Dedifferentiated amniotic fluid mesenchymal stem cell (primary cell): Measurements from ENCODE around the gene DNAJB1.

Experiments used
- DNase-seq: peaks from one replicate; pipeline ENCODE4 v3.0.0-alpha.2; 2016; ENCODE audit errors: extremely low spot score

The DNAJB1 gene

DNA sequence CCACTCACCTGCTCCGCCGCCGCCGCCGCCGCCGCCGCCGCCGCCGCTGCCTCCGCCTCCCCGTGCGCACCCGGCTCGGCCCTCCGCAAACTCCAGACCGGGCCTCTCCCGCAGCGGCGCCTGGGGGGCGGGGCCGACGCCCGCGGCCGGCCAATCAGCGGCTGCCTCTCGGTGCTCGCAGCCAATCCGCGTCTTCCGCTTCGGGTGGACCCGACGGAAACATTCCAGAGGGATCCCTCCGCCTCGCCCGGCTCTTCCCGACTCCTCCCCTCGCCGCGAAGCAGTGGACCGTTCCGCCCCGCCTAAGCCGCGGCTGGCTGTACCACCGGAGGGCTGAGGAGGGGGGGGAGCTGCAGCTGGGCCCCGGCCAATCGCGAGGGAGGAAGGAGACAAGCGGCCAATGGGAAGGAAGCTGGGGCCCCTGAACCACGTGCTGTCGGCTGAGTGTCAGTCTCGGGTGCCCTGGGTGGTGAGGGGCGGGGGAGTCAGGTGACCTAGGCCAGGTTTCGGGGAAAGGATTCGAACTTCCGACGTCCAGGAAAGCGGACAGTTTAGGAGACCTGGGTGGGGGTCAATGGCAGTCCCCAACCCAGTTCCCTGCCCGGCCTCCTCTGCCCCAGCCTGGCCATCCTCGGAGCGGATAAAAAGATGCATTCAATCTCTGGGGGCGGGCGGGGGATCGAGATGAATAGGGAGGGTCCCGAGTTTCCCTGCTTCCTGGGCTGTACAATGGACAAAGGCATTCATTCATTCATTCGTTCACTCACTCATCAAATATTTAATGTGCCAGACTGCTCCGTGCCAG lies 22.0 kb downstream of the DNAJB1 start, which contains the start of gene GIPC1:
Gene GIPC1, minus strand, starts transcription at position 99 of the 805 bp plus-strand sequence. CDS start 13,151 bp downstream, outside the sequence.
- DNase-seq: peak; percentile 97

DNA sequence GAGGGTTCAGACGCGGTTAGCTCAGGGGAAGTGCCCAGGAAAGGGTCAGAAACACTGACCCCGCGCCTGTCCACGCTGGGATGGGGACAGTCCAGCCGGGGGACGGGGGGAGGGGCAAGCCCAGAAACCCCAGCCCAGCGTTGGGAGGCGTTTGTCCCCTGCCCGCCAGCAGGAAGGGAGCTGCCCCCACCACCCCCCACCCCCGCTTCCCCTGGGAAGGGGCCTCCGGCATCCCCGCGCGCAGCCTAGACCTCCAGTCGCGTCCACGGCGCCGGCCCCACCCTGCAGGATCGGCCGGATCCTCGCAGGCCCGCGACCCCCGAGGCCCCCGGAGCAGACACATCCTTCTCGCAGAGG lies 22.5 kb downstream of the DNAJB1 start:
- no peak for DNase-seq

DNA sequence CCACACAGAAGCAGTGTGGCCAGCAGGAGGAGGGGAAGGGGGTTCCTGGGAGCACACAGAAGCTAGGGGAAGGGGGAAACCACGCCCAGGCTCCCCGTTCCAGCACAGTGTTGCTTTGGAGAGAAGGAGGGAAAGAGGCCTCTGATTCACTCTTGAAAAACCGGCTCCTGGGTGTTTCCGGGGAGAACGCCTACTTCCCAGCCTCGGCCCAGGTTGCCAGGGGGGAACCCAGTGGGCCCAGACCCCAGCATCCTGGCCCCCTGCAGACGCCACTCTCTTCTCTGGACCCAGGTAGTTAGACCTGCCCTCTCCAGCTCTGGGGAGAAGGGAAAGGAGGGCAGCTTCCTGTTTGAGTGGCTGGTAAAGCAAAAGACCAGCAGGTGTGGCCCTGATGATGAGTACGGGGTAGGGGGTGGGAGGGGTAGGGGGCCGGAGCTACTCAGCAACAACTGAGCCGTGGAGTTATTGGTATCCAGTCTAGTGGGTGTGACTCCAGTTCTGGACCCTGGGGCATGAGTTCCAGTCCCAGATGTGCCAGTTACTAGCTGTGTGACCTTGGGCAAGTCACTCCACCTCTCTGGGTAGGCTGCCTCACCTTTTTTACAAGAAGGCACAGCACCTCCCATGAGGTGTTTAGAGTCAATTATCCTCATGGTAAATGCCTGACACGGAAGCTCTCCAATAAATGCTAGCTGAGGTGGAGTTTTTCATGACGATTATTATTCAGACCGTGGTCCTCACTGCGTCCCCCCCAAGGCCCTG lies 23.1 kb downstream of the DNAJB1 start:
- DNase-seq: no peak

DNA sequence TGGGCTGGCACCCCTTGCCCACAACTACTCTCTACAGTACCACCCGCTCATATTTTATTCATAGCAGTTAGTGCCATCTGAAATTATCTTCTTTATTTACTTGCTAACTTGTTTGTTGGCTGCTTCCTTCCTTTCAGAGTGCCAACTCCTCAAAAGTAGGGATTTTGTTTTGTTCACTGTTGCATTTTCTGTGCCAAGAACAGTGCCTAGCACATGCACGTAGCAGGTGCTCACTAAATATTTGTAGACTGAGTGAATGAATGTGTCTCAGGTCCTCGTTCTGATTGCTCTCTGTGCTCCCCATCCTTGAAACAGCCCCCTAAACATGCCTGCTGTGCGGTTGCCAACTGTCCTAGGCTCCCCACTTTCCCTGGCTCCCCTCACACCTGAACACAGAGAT lies 23.8 kb downstream of the DNAJB1 start:
- no peak for DNase-seq

DNA sequence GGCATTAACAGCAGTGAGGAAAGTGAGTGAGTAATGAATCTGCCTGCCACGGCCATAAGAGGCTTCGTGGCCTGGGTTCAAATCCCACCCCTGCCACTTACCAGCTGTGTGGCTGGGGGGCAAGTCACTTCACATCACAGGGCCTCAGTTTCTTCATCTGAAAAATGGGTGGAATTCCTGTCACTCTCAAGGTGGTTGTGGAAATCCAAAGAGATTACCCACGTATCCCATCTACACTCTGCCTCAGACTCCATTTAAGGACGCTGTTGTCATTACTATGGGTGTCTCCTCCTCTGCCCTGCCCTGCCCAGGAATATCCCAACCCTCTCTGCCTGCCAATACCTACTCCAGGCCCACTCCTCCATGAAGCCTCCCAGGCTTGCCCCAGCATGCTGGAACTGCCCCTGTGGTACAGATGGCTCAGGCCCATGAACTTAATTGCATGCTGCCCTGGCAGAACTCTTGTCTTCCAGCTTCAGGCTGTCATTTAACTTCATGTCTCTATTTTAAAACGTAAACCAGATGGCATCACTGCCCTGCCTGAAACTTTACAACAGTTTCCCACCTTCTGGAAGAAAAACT lies 25.4 kb downstream of the DNAJB1 start:
- DNase-seq: no peak

DNA sequence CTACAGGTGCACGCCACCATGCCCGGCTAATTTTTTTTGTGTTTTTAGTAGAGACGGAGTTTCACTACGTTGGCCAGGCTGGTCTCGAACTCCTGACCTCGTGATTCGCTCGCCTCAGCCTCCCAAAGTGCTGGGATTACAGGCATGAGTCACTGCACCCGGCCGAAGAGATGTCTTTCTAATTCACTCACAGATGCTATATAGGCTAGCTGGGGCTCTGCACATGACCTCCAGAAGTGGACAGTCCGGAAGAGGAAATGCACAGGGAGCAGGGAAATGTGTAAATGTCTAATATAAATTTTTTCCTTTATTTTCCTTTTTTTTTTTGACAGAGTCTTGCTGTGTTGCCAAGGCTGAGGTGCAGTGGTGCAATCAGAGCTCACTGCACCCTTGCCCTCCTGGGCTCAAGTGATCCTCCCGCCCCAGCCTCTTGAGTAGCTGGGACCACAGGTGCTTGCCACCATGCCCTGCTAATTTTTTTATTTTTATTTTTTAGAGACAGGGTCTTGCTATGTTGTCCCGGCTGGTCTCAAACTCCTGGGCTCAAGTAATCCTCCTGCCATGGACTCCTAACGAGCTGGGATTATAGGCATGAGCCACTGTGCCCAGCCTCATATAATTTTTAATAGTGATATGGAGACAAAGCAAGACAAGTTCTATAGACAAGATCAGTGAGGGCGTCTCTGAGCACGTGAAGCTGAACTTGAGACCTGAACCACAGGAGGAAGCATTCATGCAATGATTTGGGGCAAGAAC lies 30.6 kb downstream of the DNAJB1 start:
- no peak for DNase-seq

DNA sequence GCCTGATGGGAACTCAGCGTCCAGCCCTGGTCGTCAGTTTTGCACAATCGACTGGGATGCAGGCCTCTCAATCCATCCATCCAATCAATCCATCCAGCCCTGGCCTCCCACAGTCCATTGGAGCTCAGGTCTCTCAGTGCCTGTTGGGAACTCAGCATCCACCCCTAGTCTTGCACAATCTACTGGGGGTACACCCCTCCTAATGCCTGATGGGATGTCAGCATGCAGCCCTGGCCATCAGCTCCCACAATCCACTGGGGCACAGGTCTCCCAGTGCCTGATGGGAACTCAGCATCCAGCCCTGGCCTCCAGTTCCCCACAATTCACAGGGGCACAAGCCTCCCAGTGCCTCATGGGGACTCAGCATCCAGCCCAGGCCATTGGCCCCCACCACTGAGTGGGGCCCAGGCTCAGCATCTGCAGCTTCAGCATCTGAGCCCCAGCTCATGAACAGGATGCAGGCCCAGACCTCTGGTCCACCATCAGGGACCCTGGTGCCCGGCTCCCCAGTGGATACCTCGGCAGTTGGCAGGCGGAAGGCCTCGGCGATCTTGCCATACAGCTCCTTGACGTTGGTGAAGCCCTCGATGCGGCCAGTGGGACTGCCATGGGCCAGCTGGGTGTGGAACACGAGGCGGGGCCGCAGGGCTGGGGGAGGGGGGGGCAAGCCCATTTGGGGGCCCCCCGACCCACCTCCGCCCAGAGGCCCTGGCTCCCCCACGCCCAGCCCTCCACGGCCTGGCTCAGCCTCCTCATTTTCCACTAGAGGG lies 35.8 kb downstream of the DNAJB1 start:
- DNase-seq: no peak

DNA sequence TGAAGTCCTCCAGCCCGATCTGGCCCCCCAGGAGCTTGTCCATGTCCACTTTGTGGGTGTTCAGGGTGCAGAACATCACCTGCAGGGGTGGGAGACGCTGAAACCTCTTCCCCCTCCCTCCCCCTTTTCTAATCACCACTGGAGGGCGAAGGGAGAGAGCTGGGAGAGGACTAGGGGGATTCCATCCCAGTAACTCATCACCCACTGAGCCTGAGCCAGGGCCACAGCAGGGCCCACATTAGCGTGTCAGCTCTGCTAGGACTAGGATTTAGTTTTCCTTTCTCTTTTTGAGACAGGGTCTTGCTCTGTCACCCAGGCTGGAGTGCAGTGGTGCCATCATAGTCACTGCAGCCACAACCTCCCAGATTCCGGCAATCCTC lies 37.5 kb downstream of the DNAJB1 start:
- no peak for DNase-seq

DNA sequence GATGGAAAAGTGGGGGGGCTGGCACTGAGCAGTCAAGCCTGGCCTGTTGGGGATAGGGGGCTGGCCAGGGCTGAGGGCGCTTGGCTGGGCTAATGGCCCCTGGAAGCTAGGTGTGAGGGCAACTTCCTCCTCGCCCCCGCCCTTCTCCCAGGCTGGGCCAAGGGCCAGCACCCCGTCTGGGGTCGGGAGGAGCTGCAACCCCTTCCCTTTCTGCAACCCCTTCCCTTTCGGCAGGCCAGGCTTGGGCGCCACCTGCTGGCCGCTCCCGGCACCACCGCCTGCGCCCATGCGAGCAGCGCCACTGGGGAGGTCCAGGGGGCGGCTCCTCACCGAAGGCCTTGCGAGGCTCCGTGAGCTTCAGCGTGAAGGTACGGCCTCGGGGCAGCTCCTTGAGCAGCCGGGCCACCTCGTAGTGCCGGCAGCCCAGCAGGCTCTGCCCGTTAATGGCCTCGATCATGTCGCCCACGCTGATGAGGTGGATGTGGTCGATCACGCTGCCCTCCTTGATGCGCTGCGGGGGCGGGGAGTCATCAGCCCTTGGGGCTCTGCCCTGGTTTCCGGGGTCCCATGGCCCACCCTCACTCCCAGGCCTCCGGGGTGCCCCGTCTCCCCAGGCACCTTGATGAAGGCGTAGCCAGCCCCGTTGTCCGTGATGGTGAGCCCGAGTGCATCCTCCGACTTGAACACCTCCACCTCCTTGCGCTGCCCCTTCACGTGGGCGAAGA lies 38.1 kb downstream of the DNAJB1 start:
- no peak for DNase-seq

DNA sequence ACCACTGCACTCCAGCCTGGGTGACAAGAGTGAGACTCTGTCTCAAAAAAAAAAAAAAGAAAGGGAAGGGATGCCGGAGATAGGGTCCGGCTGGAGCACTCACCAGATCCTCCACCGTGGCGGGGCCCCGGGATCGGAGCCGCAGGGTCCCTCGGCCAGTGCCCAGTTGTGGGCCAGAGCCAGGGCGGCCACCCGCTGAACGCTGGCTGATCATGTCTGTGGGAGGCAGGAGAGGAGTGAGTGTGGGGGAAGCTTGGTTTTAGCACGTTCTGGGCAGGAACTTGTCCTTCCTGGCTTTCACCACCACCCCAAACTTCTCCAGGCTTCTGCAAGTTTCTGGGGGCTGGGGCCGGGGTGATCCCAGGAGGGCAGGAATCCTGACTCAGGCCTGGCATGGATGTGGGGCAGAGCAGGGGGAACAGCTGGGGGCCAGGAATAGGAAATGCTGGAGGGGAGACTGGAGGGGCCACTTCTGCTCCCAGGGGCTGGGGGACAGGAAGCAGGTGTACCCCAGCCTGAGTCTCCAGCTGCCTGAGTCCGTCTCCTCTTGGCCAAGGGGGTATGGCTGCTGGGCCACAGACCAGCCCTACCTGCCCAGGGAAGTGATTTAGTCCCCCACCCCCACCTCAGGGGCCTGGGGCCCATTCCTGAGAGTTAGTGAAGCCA lies 38.8 kb downstream of the DNAJB1 start:
- no peak for DNase-seq

DNA sequence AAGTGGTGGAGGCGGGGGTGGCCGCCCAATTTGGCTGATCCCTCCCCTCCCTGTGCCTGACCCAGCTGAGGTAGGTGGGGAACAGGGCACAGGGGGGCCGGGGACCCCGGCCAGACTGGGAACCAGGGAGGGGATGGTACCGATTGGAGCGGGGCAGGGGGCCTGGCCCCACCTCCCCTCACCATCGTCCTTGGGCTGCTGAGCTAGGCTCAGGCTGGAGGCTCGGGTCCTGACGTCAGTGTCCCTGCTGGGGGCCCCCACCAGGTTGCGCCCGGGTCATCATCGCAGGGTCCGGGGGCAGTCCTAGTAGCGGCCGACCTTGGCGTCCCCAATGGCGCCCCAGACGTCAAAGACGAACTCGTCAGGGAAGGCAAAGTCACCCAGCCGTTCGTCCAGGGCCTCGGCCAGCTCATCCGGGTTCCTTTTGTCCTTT lies 40.1 kb downstream of the DNAJB1 start:
- no peak for DNase-seq

DNA sequence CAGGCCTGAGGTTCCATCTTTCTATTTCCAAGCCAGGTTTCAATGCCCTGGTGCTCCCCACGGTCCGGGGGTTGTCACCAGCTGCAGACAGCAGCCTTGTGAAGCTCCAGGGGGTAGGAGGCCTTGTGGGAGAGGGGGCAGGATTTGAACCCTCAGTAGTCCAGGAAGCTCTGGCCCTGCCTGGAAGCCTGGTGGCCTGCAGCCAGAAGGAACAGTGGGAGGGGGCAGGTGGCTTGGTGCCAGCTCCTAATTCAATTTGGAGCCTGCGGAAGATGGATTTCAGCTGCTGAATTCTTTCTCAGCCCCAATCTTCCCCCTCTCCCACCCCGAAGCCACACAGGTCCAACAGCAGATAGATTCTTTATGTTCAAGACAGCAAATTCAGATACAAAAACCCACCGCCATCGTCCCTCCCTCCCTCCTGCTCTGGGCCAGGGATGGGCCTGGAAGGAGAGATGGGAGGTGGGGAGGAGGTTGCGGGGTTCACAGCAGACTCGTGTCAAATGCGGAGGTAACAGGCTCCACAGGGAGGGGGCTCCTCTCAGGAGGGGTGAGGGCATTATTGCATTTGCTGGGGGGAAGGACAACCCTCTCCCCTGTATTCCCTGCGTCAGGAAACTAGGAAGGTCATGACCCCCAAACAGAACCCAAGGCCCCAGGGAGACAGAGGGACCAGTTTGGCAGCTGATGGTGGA lies 40.6 kb downstream of the DNAJB1 start:
- DNase-seq: no peak

DNA sequence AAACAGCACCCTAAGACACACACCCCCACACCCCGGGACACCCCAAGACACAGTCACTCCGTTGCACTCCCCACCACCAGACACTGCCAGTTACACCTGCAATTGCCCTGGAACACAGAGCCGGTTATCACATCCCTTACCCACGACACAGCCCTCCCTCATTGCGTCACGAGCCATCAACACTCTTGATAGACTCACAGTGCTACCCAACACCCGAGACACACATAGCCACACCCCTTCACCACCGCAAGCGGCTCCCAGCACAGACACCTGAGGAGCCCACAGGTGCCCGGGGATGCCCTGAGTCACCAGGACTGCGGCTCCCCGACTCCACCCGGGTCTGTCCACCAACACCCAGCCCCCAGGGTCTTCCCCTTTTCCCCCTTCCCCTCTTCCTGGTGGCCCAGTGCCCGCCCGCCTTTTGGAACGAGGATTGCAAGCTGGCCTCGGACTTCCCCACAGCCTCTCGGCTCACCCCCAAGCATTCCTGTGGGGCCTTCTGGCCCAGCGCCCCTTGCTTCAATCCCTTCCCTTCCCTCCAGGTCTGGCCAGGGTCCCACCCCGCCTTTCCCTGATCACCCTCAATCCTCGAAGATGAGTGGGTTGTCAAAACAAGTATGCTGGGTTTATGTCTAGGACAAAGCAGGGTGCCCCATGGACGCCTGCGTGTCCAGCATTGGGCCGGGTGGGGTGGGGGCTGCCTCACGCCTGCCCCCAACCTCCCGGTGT lies 41.4 kb downstream of the DNAJB1 start:
- DNase-seq: no peak

DNA sequence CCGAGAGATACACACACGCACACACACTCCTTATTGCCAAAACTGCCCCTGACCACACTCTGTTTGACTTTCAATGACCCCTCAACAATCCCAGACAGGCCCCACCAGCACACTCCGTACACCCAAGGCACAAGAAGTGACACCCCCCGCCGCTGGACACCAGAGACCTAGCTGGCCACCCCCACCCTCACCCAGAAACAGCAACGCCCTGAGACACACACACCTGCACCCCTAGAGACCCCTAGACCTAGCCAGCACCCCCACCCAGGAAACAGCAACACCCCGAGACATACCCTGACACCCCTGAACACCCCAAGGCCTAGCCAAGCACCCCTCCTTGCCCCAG lies 41.9 kb downstream of the DNAJB1 start:
- no peak for DNase-seq

DNA sequence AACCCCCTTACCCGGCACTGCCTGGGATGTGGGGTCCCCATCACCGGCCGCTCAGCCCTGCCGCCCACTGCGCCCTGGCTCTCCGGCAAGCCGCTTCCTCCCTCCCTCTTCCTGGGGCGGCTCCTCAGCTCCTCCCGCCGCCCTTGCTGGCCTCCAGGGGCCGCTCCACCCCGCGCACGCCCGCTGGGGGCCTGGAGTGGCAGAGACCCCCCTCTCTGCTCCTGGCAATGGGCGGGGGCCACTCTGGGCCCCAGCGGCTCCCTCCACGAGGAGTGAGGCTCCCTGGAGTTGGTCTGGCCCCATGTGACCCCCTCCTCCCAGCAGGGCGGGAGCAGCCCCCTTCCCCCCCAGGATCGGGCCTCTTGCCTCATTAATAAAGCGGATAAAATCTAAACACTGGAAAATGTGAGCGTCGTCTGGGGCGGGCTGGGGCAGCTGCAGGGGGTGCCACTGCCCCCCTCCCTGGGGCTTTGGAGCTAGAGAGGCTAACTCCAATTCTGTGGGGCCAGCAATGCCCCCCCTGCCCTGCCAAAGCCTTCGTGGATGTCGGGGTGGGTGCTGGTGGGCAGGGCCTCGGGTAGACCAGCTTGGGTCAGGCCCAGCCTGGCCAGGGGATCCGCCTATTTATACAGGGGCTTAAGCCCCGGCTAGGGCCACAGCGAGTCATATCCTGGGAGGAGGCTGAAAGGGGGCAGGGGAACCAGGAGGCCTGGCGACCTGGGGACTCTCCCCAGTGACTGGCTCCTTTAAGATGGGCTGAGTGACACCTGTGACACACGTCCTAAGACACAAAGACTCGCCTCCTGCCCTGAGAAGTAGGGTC lies 42.7 kb downstream of the DNAJB1 start, which contains the start of gene PTGER1:
Gene PTGER1, minus strand, starts transcription at position 104 of the 823 bp plus-strand sequence. CDS start 1,034 bp downstream, outside the sequence.
- no peak for DNase-seq

DNA sequence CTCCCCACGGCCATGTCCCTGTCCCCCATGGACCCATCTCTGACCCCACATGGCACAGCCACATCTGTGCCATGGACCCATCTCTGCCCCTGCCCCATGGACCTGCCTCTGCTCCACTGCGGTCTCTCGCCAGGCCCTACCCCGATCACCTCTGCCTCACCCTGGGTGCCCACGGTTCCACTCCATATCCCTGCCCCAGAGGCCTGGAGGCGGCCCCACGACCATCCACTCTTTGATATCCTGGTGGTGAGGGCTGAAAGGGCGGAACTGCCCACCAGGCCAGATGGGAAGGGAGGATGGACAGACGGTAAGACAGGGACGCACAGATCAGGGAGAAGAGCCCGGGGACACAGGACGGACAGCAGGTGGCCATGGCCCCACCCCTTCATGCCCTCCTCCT lies 43.4 kb downstream of the DNAJB1 start:
- DNase-seq: no peak

DNA sequence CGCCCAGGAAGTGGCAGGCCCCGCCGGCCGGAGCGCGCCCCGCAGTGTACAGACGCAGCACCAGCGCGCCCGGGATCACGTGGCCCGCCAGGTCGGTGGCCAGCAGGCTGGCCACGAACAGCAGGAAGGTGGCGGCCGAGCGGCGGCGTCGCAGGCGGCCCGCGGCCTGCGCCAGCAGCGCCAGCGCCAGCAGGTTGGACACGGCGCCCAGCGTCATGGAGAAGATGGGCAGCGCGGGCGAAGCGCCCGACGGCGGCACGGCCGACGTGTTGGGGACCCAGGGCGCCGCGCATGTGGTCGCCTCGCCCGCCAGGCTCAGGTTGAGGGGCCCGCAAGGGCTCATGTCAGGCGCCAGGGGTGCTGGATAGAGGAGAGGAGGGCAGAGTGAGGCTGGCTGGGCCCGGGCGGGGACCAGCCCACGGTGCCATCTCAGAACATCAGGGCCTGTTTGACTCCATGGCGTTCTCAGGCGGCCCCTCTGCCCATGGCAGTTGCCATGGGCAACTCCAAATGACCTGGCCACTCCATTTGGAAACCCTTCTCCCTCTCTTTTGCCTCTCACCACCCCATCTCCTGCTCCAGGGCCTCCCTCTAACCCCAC lies 44.1 kb downstream of the DNAJB1 start:
- DNase-seq: no peak
